ENCODE data around the gene C1QL3. TPM values are rescaled to one million over a fixed set of nuclear protein-coding genes. Genes with fewer than 3 reads are reported as not detected.

The C1QL3 gene
- total RNA-seq, 2 donors from 2014 or later: 0.20 TPM; not detected in 1

- TF ChIP-seq CTCF (conservative IDR thresholded peaks at IDR 0.05): no peak
- no peaks in the 10 kb centered on the region for H3K4me1 Mint-ChIP-seq
- H3K36me3 Mint-ChIP-seq (ENCODE audit: low read depth): peaks cover 2% of the 10 kb centered on the region
- Histone ChIP-seq H3K27me3 (ENCODE audit: control insufficient read depth, insufficient read depth, low read length, poor library complexity, severe bottlenecking) (no peaks in the 10 kb centered on the region), H3K4me1 (ENCODE audit: control insufficient read depth, insufficient read depth, low read length) (no peaks in the 10 kb centered on the region), H3K27ac (ENCODE audit: low read depth, low read length) (no peak overlapping the region), H3K36me3 (ENCODE audit: control insufficient read depth, insufficient read depth, low read length) (no peaks in the 10 kb centered on the region), H3K9ac (ENCODE audit: extremely low read depth, low read length, poor library complexity, severe bottlenecking) (no peak overlapping the region), H3K9me3 (ENCODE audit: control insufficient read depth, low read length) (no peaks in the 10 kb centered on the region), H3K4me3 (ENCODE audit: low read length) (no peak overlapping the region)
- no peaks in the 10 kb centered on the region for H3K9me3 Mint-ChIP-seq
- DNase-seq: no peak
- no peak overlapping the region for H3K27ac Mint-ChIP-seq
- H3K27me3 Mint-ChIP-seq (ENCODE audit: insufficient read depth): no peaks in the 10 kb centered on the region
- H3K4me3 Mint-ChIP-seq: no peak overlapping the region
- no CpG with 5 or more reads among the region's 1 CpG for WGBS, 2 experiments (ENCODE audit: insufficient coverage in 1 of 2, insufficient read length in 1 of 2)
These were observed 55.7 kb downstream of the C1QL3 start for GRCh38 chr10:16466001-16466400.

Other genes with a start within 250 kb of the C1QL3 start
- gene PTER, start 84.9 kb downstream of the C1QL3 start, total RNA-seq: 1 to 10 TPM; 8.3 to 9.0 TPM

Data from endodermal cell (in vitro differentiated cells).